WTC11 (cell line): ENCODE data around the gene NUDT15. TPM values are rescaled to one million over a fixed set of nuclear protein-coding genes. Genes with fewer than 3 reads are reported as not detected.

Source experiments
- ATAC-seq: fragments of 200-7000 bp; cut with Tn5 transposase; 2 replicates; pipeline ENCODE4 v1.10.0; 2021; ENCODE audit warnings: mild to moderate bottlenecking, moderate library complexity
- CTCF ChIA-PET: fragments of 300-600 bp; sonication (Branson Sonifier 250); formaldehyde crosslinking; loops from one replicate; lab custom pipeline; 2021; ENCODE audit warnings: antibody characterized with exemption; lab: Charles Lee
- POLR2A ChIA-PET: fragments of 350-600 bp; sonication (Branson Sonifier 250); formaldehyde crosslinking; loops from one replicate; lab custom pipeline; 2021; ENCODE audit warnings: antibody characterized with exemption; lab: Charles Lee
- DNase-seq: peaks from one replicate; pipeline ENCODE4 v3.0.0; 2021; ENCODE audit warnings: low spot score
- H3K27ac Mint-ChIP-seq: 2 replicates; pipeline ENCODE4 v1.8.0; 2021; ENCODE audit warnings: mixed read lengths
- H3K27me3 Mint-ChIP-seq: 2 replicates; pipeline ENCODE4 v1.8.0; 2021; ENCODE audit warnings: low read depth, mild to moderate bottlenecking, moderate library complexity, mixed read lengths
- H3K36me3 Mint-ChIP-seq: 2 replicates; pipeline ENCODE4 v1.8.0; 2021; ENCODE audit warnings: mixed read lengths
- H3K4me1 Mint-ChIP-seq: 2 replicates; pipeline ENCODE4 v1.8.0; 2022; ENCODE audit warnings: mixed read lengths
- H3K4me3 Mint-ChIP-seq: 2 replicates; pipeline ENCODE4 v1.8.0; 2021; ENCODE audit warnings: mild to moderate bottlenecking, moderate library complexity, mixed read lengths
- H3K9me3 Mint-ChIP-seq: 2 replicates; pipeline ENCODE4 v1.8.0; 2021; ENCODE audit warnings: mixed read lengths
- ATF2 ChIP-seq: sonication (generic); formaldehyde crosslinking; IDR thresholded peaks from 2 replicates; pipeline ENCODE4 v1.8.1; 2022; ENCODE audit warnings: low read depth, missing genetic modification reagents, borderline replicate concordance
- CREM ChIP-seq: sonication (generic); formaldehyde crosslinking; IDR thresholded peaks from 2 replicates; pipeline ENCODE4 v1.8.1; 2022; ENCODE audit warnings: mild to moderate bottlenecking, missing genetic modification reagents, moderate library complexity
- FOXK1 ChIP-seq: sonication (generic); formaldehyde crosslinking; IDR thresholded peaks from 2 replicates; pipeline ENCODE4 v1.8.0; 2022; ENCODE audit warnings: mild to moderate bottlenecking, moderate library complexity, missing genetic modification reagents
- JUN ChIP-seq: sonication (generic); formaldehyde crosslinking; IDR thresholded peaks from 2 replicates; pipeline ENCODE4 v1.8.0; 2023; ENCODE audit warnings: mild to moderate bottlenecking, missing genetic modification reagents
- NR3C1 ChIP-seq: sonication (generic); formaldehyde crosslinking; conservative IDR thresholded peaks from 2 replicates; pipeline ENCODE4 v1.8.1; 2023; ENCODE audit warnings: low read depth, mild to moderate bottlenecking, missing genetic modification reagents
- RORB ChIP-seq: fragments of 250-450 bp; sonication (Bioruptor Pico); IDR thresholded peaks from 2 replicates; pipeline ENCODE4 v1.9.0; 2021; ENCODE audit warnings: mild to moderate bottlenecking
- SOX15 ChIP-seq: fragments of 250-450 bp; sonication (Bioruptor Pico); IDR thresholded peaks from 2 replicates; pipeline ENCODE4 v1.9.0; 2021; ENCODE audit warnings: mild to moderate bottlenecking
- TP53 ChIP-seq: sonication (generic); formaldehyde crosslinking; IDR thresholded peaks from 2 replicates; pipeline ENCODE4 v1.8.1; 2023; ENCODE audit warnings: mild to moderate bottlenecking, missing genetic modification reagents
- ZNF317 ChIP-seq: sonication (generic); formaldehyde crosslinking; IDR thresholded peaks from 2 replicates; pipeline ENCODE4 v1.8.1; 2023; ENCODE audit warnings: low read depth, mild to moderate bottlenecking, moderate library complexity, missing genetic modification reagents, borderline replicate concordance
- ZNF532 ChIP-seq: fragments of 250-450 bp; sonication (Bioruptor Pico); IDR thresholded peaks from 2 replicates; pipeline ENCODE4 v1.9.0; 2021; ENCODE audit warnings: mild to moderate bottlenecking, borderline replicate concordance
- total RNA-seq: library from RNA; stranded (reverse); gene quantifications from 3 replicates; pipeline ENCODE4 v1.2.3, GENCODE V29; 2021
- TF ChIP-seq, protein P1 (sequence below): sonication (generic); formaldehyde crosslinking; IDR thresholded peaks from 2 replicates; pipeline ENCODE4 v1.8.0; 2022; ENCODE audit warnings: mild to moderate bottlenecking, missing genetic modification reagents
- TF ChIP-seq, protein P2 (sequence below): sonication (generic); formaldehyde crosslinking; conservative IDR thresholded peaks from 2 replicates; pipeline ENCODE4 v1.8.1; 2022; ENCODE audit warnings: mild to moderate bottlenecking, missing genetic modification reagents

NUDT15 gene
- total RNA-seq, 1 experiment from 2014 or later: 48.8 TPM

DNA sequence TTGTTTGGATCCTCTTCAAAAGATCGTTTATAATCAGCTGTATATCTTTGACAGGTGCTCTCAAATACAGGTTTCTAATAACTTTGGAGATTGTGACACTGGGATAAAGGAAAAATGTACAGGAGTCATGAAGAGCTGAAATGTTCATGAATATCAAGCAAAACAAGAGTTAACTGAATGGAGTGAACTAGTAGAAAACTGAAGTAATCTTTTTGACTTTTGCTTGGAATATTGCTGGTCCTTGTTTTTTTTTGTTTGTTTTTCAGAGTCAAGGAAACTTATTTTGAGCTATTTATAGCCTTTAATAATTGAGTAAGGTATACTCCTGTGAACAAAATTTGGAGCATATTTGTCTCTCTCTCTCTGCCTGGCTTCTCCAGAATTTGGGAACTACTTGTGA, 32.0 kb downstream of the NUDT15 start:
- Mint-ChIP-seq H3K4me3 (no peak overlapping the region), H3K36me3 (peaks cover 100% of the 10 kb centered on the region), H3K9me3 (peaks cover 95% of the 10 kb centered on the region), H3K27ac (no peak overlapping the region), H3K27me3 (peaks cover 12% of the 10 kb centered on the region), H3K4me1 (no peaks in the 10 kb centered on the region)
- DNase-seq (no peak), ATAC-seq (no peak)
- POLR2A ChIA-PET: no interaction called here
- CTCF ChIA-PET: no interaction called here
- TF ChIP-seq, protein P1, sequence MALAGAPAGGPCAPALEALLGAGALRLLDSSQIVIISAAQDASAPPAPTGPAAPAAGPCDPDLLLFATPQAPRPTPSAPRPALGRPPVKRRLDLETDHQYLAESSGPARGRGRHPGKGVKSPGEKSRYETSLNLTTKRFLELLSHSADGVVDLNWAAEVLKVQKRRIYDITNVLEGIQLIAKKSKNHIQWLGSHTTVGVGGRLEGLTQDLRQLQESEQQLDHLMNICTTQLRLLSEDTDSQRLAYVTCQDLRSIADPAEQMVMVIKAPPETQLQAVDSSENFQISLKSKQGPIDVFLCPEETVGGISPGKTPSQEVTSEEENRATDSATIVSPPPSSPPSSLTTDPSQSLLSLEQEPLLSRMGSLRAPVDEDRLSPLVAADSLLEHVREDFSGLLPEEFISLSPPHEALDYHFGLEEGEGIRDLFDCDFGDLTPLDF: no peak
- TF ChIP-seq JUN (CRISPR knock-in tag) (no peak), ATF2 (CRISPR knock-in tag) (no peak)

GRCh38 chr13:48070942-48071341, 33.4 kb downstream of the NUDT15 start:
- H3K4me1 Mint-ChIP-seq: no peaks in the 10 kb centered on the region
- no peak for TF ChIP-seq FOXK1 (CRISPR knock-in tag)
- TF ChIP-seq ZNF317: 0 out of 2 replicates have a peak, but pooled peaks have one; percentile 22
- TF ChIP-seq, all 79 proteins: peak for 1
- POLR2A ChIA-PET: no interaction called here
- CTCF ChIA-PET: no interaction called here
- ATAC-seq (no peak), DNase-seq (no peak)
- Mint-ChIP-seq H3K36me3 (peaks cover 100% of the 10 kb centered on the region), H3K9me3 (peaks cover 98% of the 10 kb centered on the region), H3K27me3 (peaks cover 12% of the 10 kb centered on the region), H3K4me3 (no peak overlapping the region), H3K27ac (no peak overlapping the region)

GRCh38 chr13:48072304-48072703, 34.8 kb downstream of the NUDT15 start:
- Mint-ChIP-seq H3K4me1 (no peaks in the 10 kb centered on the region), H3K27ac (no peak overlapping the region), H3K36me3 (peaks cover 100% of the 10 kb centered on the region), H3K4me3 (no peak overlapping the region)
- POLR2A ChIA-PET: no interaction called here
- DNase-seq: no peak
- no peak for TF ChIP-seq ZNF532 (CRISPR knock-in tag)
- no peak for TF ChIP-seq TP53
- TF ChIP-seq SOX15 (CRISPR knock-in tag): no peak
- TF ChIP-seq NR3C1 (CRISPR knock-in tag): no peak
- TF ChIP-seq, all 79 proteins: peak for 0
- peaks cover 12% of the 10 kb centered on the region for H3K27me3 Mint-ChIP-seq
- ATAC-seq: no peak
- peaks cover 87% of the 10 kb centered on the region for H3K9me3 Mint-ChIP-seq
- CTCF ChIA-PET: no interaction called here

DNA sequence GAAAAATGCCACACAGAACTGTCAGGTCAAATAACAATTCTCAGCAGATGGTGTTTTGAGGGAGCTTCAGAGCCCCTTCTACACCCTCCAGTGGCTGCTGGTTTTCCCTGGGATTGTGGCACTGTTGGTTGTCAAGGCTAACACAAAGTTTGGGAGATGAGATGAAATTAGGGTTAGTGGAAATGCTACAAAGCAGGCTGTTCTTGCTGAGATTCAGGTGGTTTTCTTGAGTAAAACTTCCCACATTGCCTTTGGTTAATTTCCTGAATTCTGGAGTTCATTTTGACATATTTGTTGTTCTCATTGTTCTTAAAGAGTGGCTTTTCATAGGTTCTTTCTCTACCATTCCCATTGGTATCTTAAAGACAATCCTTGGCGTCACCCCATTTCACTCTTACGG, 35.3 kb downstream of the NUDT15 start:
- ChIA-PET CTCF (no interaction called here), POLR2A (no interaction called here)
- peaks cover 98% of the 10 kb centered on the region for H3K36me3 Mint-ChIP-seq
- peaks cover 12% of the 10 kb centered on the region for H3K27me3 Mint-ChIP-seq
- TF ChIP-seq, protein P2, sequence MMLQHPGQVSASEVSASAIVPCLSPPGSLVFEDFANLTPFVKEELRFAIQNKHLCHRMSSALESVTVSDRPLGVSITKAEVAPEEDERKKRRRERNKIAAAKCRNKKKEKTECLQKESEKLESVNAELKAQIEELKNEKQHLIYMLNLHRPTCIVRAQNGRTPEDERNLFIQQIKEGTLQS: no peak
- no peak for TF ChIP-seq CREM (CRISPR knock-in tag)
- TF ChIP-seq RORB: no peak
- no peak overlapping the region for H3K4me3 Mint-ChIP-seq
- DNase-seq (no peak), ATAC-seq (no peak)
- H3K4me1 Mint-ChIP-seq: no peaks in the 10 kb centered on the region
- peaks cover 82% of the 10 kb centered on the region for H3K9me3 Mint-ChIP-seq
- no peak overlapping the region for H3K27ac Mint-ChIP-seq
